Activated T-cell treated with anti-CD3 and anti-CD28 coated beads, Interleukin-2, amount 50 U/mL, for 24 hours (primary cell): ENCODE measurements around the gene RNF150.

Source experiments
- DNase-seq: peaks from one replicate; pipeline ENCODE4 v3.0.0-alpha.2; 2020
- H3K27ac Mint-ChIP-seq: 2 replicates; pipeline ENCODE4 v1.8.0; 2020; ENCODE audit warnings: mild to moderate bottlenecking, mixed read lengths
- H3K27me3 Mint-ChIP-seq: 2 replicates; pipeline ENCODE4 v1.8.0; 2020; ENCODE audit warnings: mixed read lengths
- H3K36me3 Mint-ChIP-seq: 2 replicates; pipeline ENCODE4 v1.8.0; 2020; ENCODE audit warnings: low read depth, mixed read lengths
- H3K4me1 Mint-ChIP-seq: 2 replicates; pipeline ENCODE4 v1.8.0; 2020; ENCODE audit warnings: low read depth, mixed read lengths
- H3K4me3 Mint-ChIP-seq: 2 replicates; pipeline ENCODE4 v1.8.0; 2020; ENCODE audit warnings: mild to moderate bottlenecking, moderate library complexity, mixed read lengths
- H3K9me3 Mint-ChIP-seq: 2 replicates; pipeline ENCODE4 v1.8.0; 2020; ENCODE audit warnings: mixed read lengths

RNF150 gene

GRCh38 chr4:140976768-140977167, 156.5 kb downstream of the RNF150 start:
- no peak for DNase-seq
- Mint-ChIP-seq H3K4me3 (no peak overlapping the region), H3K36me3 (no peaks in the 10 kb centered on the region), H3K9me3 (no peaks in the 10 kb centered on the region), H3K27ac (no peak overlapping the region), H3K4me1 (no peaks in the 10 kb centered on the region), H3K27me3 (no peaks in the 10 kb centered on the region)

- Mint-ChIP-seq H3K4me3 (no peak overlapping the region), H3K27ac (no peak overlapping the region), H3K4me1 (no peaks in the 10 kb centered on the region), H3K36me3 (no peaks in the 10 kb centered on the region), H3K9me3 (no peaks in the 10 kb centered on the region), H3K27me3 (no peaks in the 10 kb centered on the region)
- DNase-seq, result no peak
These were observed 162.0 kb downstream of the RNF150 start for GRCh38 chr4:140971077-140971792.

GRCh38 chr4:140969296-140969695, 164.0 kb downstream of the RNF150 start:
- H3K4me1 Mint-ChIP-seq, result no peaks in the 10 kb centered on the region
- no peaks in the 10 kb centered on the region for H3K9me3 Mint-ChIP-seq
- H3K27ac Mint-ChIP-seq, result no peak overlapping the region
- H3K36me3 Mint-ChIP-seq, result no peaks in the 10 kb centered on the region
- H3K4me3 Mint-ChIP-seq, result no peak overlapping the region
- DNase-seq, result no peak
- H3K27me3 Mint-ChIP-seq, result no peaks in the 10 kb centered on the region

- Mint-ChIP-seq H3K27ac (no peak overlapping the region), H3K36me3 (no peaks in the 10 kb centered on the region)
These were observed 164.9 kb downstream of the RNF150 start for GRCh38 chr4:140968371-140968770.

GRCh38 chr4:140963883-140964282, 169.4 kb downstream of the RNF150 start:
- DNase-seq, result no peak
- Mint-ChIP-seq H3K4me3 (no peak overlapping the region), H3K27me3 (peaks cover 2% of the 10 kb centered on the region), H3K36me3 (no peaks in the 10 kb centered on the region), H3K9me3 (no peaks in the 10 kb centered on the region), H3K4me1 (no peaks in the 10 kb centered on the region), H3K27ac (no peak overlapping the region)

More at GRCh38 chr4:140968371-140968770, 164.9 kb downstream of the RNF150 start:
- no peaks in the 10 kb centered on the region for H3K27me3 Mint-ChIP-seq
- DNase-seq, result no peak
- no peak overlapping the region for H3K4me3 Mint-ChIP-seq
- H3K4me1 Mint-ChIP-seq, result no peaks in the 10 kb centered on the region
- H3K9me3 Mint-ChIP-seq, result no peaks in the 10 kb centered on the region

GRCh38 chr4:140955641-140956040, 177.6 kb downstream of the RNF150 start:
- H3K9me3 Mint-ChIP-seq, result peaks cover 3% of the 10 kb centered on the region
- H3K4me3 Mint-ChIP-seq, result no peak overlapping the region
- DNase-seq, result no peak
- H3K27me3 Mint-ChIP-seq, result peaks cover 3% of the 10 kb centered on the region
- no peaks in the 10 kb centered on the region for H3K36me3 Mint-ChIP-seq
- no peaks in the 10 kb centered on the region for H3K4me1 Mint-ChIP-seq
- no peak overlapping the region for H3K27ac Mint-ChIP-seq

- Mint-ChIP-seq H3K27me3 (peaks cover 3% of the 10 kb centered on the region), H3K4me3 (no peak overlapping the region), H3K4me1 (no peaks in the 10 kb centered on the region), H3K36me3 (no peaks in the 10 kb centered on the region), H3K27ac (no peak overlapping the region), H3K9me3 (peaks cover 3% of the 10 kb centered on the region)
- no peak for DNase-seq
These were observed 180.6 kb downstream of the RNF150 start for GRCh38 chr4:140952717-140953116.

GRCh38 chr4:140947506-140947905, 185.8 kb downstream of the RNF150 start:
- Mint-ChIP-seq H3K4me3 (no peak overlapping the region), H3K27me3 (peaks cover under 1% of the 10 kb centered on the region), H3K9me3 (no peaks in the 10 kb centered on the region), H3K36me3 (no peaks in the 10 kb centered on the region), H3K4me1 (no peaks in the 10 kb centered on the region), H3K27ac (no peak overlapping the region)
- no peak for DNase-seq

- no peaks in the 10 kb centered on the region for H3K27me3 Mint-ChIP-seq
- H3K27ac Mint-ChIP-seq, result no peak overlapping the region
- H3K4me1 Mint-ChIP-seq, result no peaks in the 10 kb centered on the region
- no peak overlapping the region for H3K4me3 Mint-ChIP-seq
- no peaks in the 10 kb centered on the region for H3K9me3 Mint-ChIP-seq
- H3K36me3 Mint-ChIP-seq, result no peaks in the 10 kb centered on the region
- no peak for DNase-seq
These were observed 188.2 kb downstream of the RNF150 start for GRCh38 chr4:140945106-140945505.

GRCh38 chr4:140944572-140944971, 188.7 kb downstream of the RNF150 start:
- Mint-ChIP-seq H3K36me3 (no peaks in the 10 kb centered on the region), H3K27ac (no peak overlapping the region), H3K4me3 (no peak overlapping the region), H3K4me1 (no peaks in the 10 kb centered on the region), H3K9me3 (no peaks in the 10 kb centered on the region), H3K27me3 (no peaks in the 10 kb centered on the region)
- no peak for DNase-seq

- DNase-seq, result no peak
- Mint-ChIP-seq H3K27me3 (no peaks in the 10 kb centered on the region), H3K36me3 (no peaks in the 10 kb centered on the region), H3K4me1 (no peaks in the 10 kb centered on the region), H3K27ac (no peak overlapping the region), H3K4me3 (no peak overlapping the region), H3K9me3 (no peaks in the 10 kb centered on the region)
These were observed 189.1 kb downstream of the RNF150 start for GRCh38 chr4:140944199-140944515.

- Mint-ChIP-seq H3K27me3 (no peaks in the 10 kb centered on the region), H3K9me3 (no peaks in the 10 kb centered on the region), H3K4me1 (no peaks in the 10 kb centered on the region), H3K27ac (no peak overlapping the region), H3K4me3 (no peak overlapping the region), H3K36me3 (no peaks in the 10 kb centered on the region)
- DNase-seq, result no peak
These were observed 189.6 kb downstream of the RNF150 start for GRCh38 chr4:140943486-140944198.

- DNase-seq, result no peak
- Mint-ChIP-seq H3K27me3 (no peaks in the 10 kb centered on the region), H3K9me3 (no peaks in the 10 kb centered on the region), H3K36me3 (no peaks in the 10 kb centered on the region), H3K27ac (no peak overlapping the region), H3K4me1 (no peaks in the 10 kb centered on the region), H3K4me3 (no peak overlapping the region)
These were observed 192.7 kb downstream of the RNF150 start for GRCh38 chr4:140940589-140940988.

GRCh38 chr4:140937866-140938265, 195.4 kb downstream of the RNF150 start:
- H3K27me3 Mint-ChIP-seq, result no peaks in the 10 kb centered on the region
- no peak overlapping the region for H3K27ac Mint-ChIP-seq
- H3K9me3 Mint-ChIP-seq, result no peaks in the 10 kb centered on the region
- DNase-seq, result no peak
- no peaks in the 10 kb centered on the region for H3K36me3 Mint-ChIP-seq
- H3K4me3 Mint-ChIP-seq, result no peak overlapping the region
- H3K4me1 Mint-ChIP-seq, result no peaks in the 10 kb centered on the region

- Mint-ChIP-seq H3K9me3 (no peaks in the 10 kb centered on the region), H3K27ac (no peak overlapping the region), H3K36me3 (no peaks in the 10 kb centered on the region), H3K27me3 (peaks cover 15% of the 10 kb centered on the region), H3K4me3 (no peak overlapping the region), H3K4me1 (no peaks in the 10 kb centered on the region)
- no peak for DNase-seq
These were observed 198.0 kb downstream of the RNF150 start for GRCh38 chr4:140935254-140935653.
